Measurements from ENCODE around the gene PNKD.
A peak's percentile ranks its signal among the peaks of the same experiment; 100 is the strongest.

The PNKD gene

GRCh38 chr2:218332288-218332687, 62.0 kb downstream of the PNKD start:
- no peaks in the 10 kb centered on the region for H3K9me3 ChIP-seq
- H3K4me3 ChIP-seq (ENCODE audit: low read depth in 1 of 2, low read length in 1 of 2): peak overlapping the region in 1 of 2 experiments; percentile 20
- no peaks in the 10 kb centered on the region for H3K27me3 ChIP-seq
- H3K36me3 ChIP-seq: no peaks in the 10 kb centered on the region
- peaks cover 59 to 68% of the 10 kb centered on the region in 2 experiments for H3K4me1 ChIP-seq (ENCODE audit: control insufficient read depth in 1 of 2, insufficient read depth in 1 of 2, low read depth in 1 of 2, low read length in 1 of 2)
- peak overlapping the region; percentile 82 for H3K27ac ChIP-seq
- TF ChIP-seq, protein P1, sequence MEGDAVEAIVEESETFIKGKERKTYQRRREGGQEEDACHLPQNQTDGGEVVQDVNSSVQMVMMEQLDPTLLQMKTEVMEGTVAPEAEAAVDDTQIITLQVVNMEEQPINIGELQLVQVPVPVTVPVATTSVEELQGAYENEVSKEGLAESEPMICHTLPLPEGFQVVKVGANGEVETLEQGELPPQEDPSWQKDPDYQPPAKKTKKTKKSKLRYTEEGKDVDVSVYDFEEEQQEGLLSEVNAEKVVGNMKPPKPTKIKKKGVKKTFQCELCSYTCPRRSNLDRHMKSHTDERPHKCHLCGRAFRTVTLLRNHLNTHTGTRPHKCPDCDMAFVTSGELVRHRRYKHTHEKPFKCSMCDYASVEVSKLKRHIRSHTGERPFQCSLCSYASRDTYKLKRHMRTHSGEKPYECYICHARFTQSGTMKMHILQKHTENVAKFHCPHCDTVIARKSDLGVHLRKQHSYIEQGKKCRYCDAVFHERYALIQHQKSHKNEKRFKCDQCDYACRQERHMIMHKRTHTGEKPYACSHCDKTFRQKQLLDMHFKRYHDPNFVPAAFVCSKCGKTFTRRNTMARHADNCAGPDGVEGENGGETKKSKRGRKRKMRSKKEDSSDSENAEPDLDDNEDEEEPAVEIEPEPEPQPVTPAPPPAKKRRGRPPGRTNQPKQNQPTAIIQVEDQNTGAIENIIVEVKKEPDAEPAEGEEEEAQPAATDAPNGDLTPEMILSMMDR (IDR thresholded peaks at IDR 0.05): no peak

DNA sequence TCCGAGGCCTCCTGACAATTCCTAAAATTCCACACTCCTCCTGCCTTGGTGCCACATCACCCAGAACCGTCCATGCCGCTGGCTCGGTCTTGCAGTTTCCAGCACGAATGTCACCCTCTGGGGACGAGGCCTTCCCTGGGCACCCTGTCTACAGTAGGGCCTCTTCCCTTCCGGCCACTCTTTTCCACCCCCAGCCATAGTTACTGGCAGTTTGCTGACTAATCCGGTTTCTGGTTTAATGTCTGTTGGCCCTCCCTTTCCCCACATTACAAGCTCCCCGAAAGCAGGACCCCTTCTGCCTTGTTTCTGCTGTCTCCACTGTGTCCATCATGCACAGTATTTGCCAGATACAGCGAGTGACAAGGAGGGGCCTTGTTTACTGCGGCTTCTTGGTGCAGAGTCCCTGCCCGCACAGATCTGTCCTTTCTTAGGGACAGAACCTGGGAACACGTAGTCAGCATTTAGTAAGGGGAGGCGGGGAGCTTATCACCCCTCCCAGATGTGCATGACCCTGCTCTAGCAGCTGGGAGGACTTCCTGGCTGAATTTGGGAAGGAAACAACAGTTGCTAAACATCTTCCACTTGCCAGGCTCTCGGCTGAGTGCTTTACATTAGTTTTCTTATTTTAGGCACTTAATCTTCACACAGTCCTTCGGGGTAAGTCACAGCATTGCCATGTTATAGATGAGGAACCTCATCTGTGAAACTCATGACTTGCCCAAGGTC, 62.8 kb downstream of the PNKD start:
- Histone ChIP-seq H3K27me3 (no peaks in the 10 kb centered on the region), H3K4me1 (ENCODE audit: control insufficient read depth in 1 of 2, insufficient read depth in 1 of 2, low read depth in 1 of 2, low read length in 1 of 2) (peaks cover 51 to 60% of the 10 kb centered on the region in 2 experiments), H3K27ac (peak overlapping the region; percentile 82)

GRCh38 chr2:218334531-218334930, 64.2 kb downstream of the PNKD start:
- H3K36me3 ChIP-seq: no peaks in the 10 kb centered on the region
- TF ChIP-seq, protein P1 (IDR thresholded peaks at IDR 0.05): no peak
- H3K4me1 ChIP-seq (ENCODE audit: control insufficient read depth in 1 of 2, insufficient read depth in 1 of 2, low read depth in 1 of 2, low read length in 1 of 2): peaks cover 38 to 46% of the 10 kb centered on the region in 2 experiments
- H3K27ac ChIP-seq: no peak overlapping the region
- H3K4me3 ChIP-seq (ENCODE audit: low read depth in 1 of 2, low read length in 1 of 2): no peak overlapping the region
- H3K9me3 ChIP-seq: no peaks in the 10 kb centered on the region
- H3K27me3 ChIP-seq: no peaks in the 10 kb centered on the region

More for the DNA sequence above, 62.8 kb downstream of the PNKD start:
- no peaks in the 10 kb centered on the region for H3K9me3 ChIP-seq
- no peaks in the 10 kb centered on the region for H3K36me3 ChIP-seq
- H3K4me3 ChIP-seq (ENCODE audit: low read depth in 1 of 2, low read length in 1 of 2): peak overlapping the region; percentile 20 to 23
- TF ChIP-seq, protein P1 (IDR thresholded peaks at IDR 0.05): no peak

DNA sequence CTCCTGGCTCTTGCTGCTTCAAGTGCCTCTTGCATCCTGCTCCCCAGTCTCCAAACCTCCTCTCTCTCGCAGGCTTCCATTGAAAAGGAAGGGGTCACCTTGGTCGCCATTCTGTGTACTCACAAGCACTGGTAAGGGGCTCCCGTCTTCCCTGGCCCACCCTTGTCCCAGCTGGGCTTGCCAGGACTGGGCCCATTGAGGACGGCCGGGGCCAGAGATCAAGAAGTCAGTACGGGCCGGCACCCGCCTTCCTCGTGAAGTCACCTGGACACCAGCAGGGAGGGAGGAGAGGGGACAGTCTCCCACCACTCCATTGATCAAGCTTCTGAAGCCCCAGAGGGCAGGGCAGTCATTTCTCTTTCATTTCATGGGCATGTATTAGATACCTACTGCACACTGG, 70.3 kb downstream of the PNKD start:
- H3K27me3 ChIP-seq: no peaks in the 10 kb centered on the region
- no peaks in the 10 kb centered on the region for H3K36me3 ChIP-seq
- H3K4me3 ChIP-seq (ENCODE audit: low read depth in 1 of 2, low read length in 1 of 2): no peak overlapping the region
- H3K4me1 ChIP-seq (ENCODE audit: control insufficient read depth in 1 of 2, insufficient read depth in 1 of 2, low read depth in 1 of 2, low read length in 1 of 2): no peaks in the 10 kb centered on the region
- TF ChIP-seq, protein P1 (IDR thresholded peaks at IDR 0.05): no peak
- no peak overlapping the region for H3K27ac ChIP-seq
- H3K9me3 ChIP-seq: no peaks in the 10 kb centered on the region

- Histone ChIP-seq H3K27ac (no peak overlapping the region), H3K4me3 (ENCODE audit: low read depth in 1 of 2, low read length in 1 of 2) (no peak overlapping the region), H3K27me3 (no peaks in the 10 kb centered on the region), H3K4me1 (ENCODE audit: control insufficient read depth in 1 of 2, insufficient read depth in 1 of 2, low read depth in 1 of 2, low read length in 1 of 2) (no peaks in the 10 kb centered on the region), H3K36me3 (no peaks in the 10 kb centered on the region), H3K9me3 (no peaks in the 10 kb centered on the region)
- TF ChIP-seq, protein P1 (IDR thresholded peaks at IDR 0.05): no peak
Observed at GRCh38 chr2:218341381-218341780, 71.1 kb downstream of the PNKD start.

All from neutrophil (primary cell).